ENCODE measurements around the gene ERAL1.

DNA sequence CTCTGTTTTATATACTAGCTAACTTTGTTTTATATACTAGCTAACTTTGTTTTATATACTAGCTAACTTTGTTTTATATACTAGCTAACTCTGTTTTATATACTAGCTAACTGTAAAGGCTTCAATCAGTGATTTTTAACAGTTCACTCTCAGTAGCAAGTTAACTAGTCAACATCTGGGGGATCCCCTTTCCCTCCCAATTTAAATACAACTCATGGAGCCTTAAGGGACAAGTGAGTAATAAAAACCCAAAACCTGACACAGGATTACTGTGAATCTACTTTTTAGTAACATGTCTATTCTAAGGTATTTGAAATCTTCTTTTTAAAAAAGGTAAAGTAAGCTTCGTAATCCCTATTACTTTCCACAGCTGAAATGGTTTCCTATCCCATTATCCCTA, 44.4 kb upstream of the ERAL1 start:
- no peak for TF ChIP-seq POLR2A (IDR thresholded peaks at IDR 0.05; ENCODE audit: low read depth, low read length)
- no peak for TF ChIP-seq POLR2AphosphoS5 (IDR thresholded peaks at IDR 0.05; ENCODE audit: low read depth, low read length)
